Chondrocyte (in vitro differentiated cells): ENCODE measurements around the gene MUC2. TPM values are rescaled to one million over a fixed set of nuclear protein-coding genes. Genes with fewer than 3 reads are reported as not detected.

Experiments used
- DNase-seq: peaks from one replicate; pipeline ENCODE4 v3.0.0; 2021; ENCODE audit warnings: mixed read lengths, low spot score
- H3K27ac Mint-ChIP-seq: one replicate; pipeline ENCODE4 v1.8.0; 2021; ENCODE audit warnings: mild to moderate bottlenecking, moderate library complexity, mixed read lengths; ENCODE audit not compliant: unreplicated experiment
- H3K27me3 Mint-ChIP-seq: 2 replicates; pipeline ENCODE4 v1.8.0; 2021; ENCODE audit warnings: low read depth, mixed read lengths
- H3K36me3 Mint-ChIP-seq: 2 replicates; pipeline ENCODE4 v1.8.0; 2021; ENCODE audit warnings: low read depth, mixed read lengths
- H3K4me1 Mint-ChIP-seq: 2 replicates; pipeline ENCODE4 v1.8.0; 2021; ENCODE audit warnings: low read depth, mild to moderate bottlenecking, mixed read lengths
- H3K4me3 Mint-ChIP-seq: one replicate; pipeline ENCODE4 v1.8.0; 2021; ENCODE audit warnings: mild to moderate bottlenecking, moderate library complexity, mixed read lengths; ENCODE audit not compliant: unreplicated experiment
- H3K9me3 Mint-ChIP-seq: 2 replicates; pipeline ENCODE4 v1.8.0; 2021; ENCODE audit warnings: low read depth, mixed read lengths
- CTCF ChIP-seq: fragments of 200-600 bp; sonication (generic); IDR thresholded peaks from 2 replicates; pipeline ENCODE4 v1.5.0; 2021; ENCODE audit warnings: antibody characterized with exemption, mild to moderate bottlenecking, moderate library complexity
- total RNA-seq: library from RNA; stranded (reverse); gene quantifications from 3 replicates; pipeline ENCODE4 v1.2.1, GENCODE V29; 2021

MUC2 gene
- total RNA-seq, 1 donor from 2014 or later, result not detected

- H3K9me3 Mint-ChIP-seq, result no peaks in the 10 kb centered on the region
- DNase-seq, result no peak
- no peak for TF ChIP-seq CTCF
- H3K36me3 Mint-ChIP-seq, result no peaks in the 10 kb centered on the region
- no peaks in the 10 kb centered on the region for H3K27me3 Mint-ChIP-seq
- no peak overlapping the region for H3K27ac Mint-ChIP-seq
- no peaks in the 10 kb centered on the region for H3K4me1 Mint-ChIP-seq
- H3K4me3 Mint-ChIP-seq, result no peak overlapping the region
These were observed 44.6 kb upstream of the MUC2 start for GRCh38 chr11:1030086-1030485.

- H3K9me3 Mint-ChIP-seq, result no peaks in the 10 kb centered on the region
- DNase-seq, result no peak
- H3K36me3 Mint-ChIP-seq, result no peaks in the 10 kb centered on the region
- no peaks in the 10 kb centered on the region for H3K27me3 Mint-ChIP-seq
- H3K27ac Mint-ChIP-seq, result no peak overlapping the region
- no peaks in the 10 kb centered on the region for H3K4me1 Mint-ChIP-seq
- no peak overlapping the region for H3K4me3 Mint-ChIP-seq
- no peak for TF ChIP-seq CTCF
These were observed 44.1 kb upstream of the MUC2 start for GRCh38 chr11:1030556-1030955.

GRCh38 chr11:1031121-1031899 lies 43.4 kb upstream of the MUC2 start:
- no peak for TF ChIP-seq CTCF
- Mint-ChIP-seq H3K9me3 (no peaks in the 10 kb centered on the region), H3K27ac (no peak overlapping the region), H3K4me3 (no peak overlapping the region), H3K36me3 (no peaks in the 10 kb centered on the region), H3K4me1 (no peaks in the 10 kb centered on the region), H3K27me3 (no peaks in the 10 kb centered on the region)
- no peak for DNase-seq

- Mint-ChIP-seq H3K27ac (no peak overlapping the region), H3K4me1 (no peaks in the 10 kb centered on the region), H3K9me3 (no peaks in the 10 kb centered on the region), H3K36me3 (no peaks in the 10 kb centered on the region), H3K27me3 (no peaks in the 10 kb centered on the region), H3K4me3 (no peak overlapping the region)
- DNase-seq, result no peak
- no peak for TF ChIP-seq CTCF
These were observed 42.3 kb upstream of the MUC2 start for GRCh38 chr11:1032310-1032891.

GRCh38 chr11:1033016-1033798 lies 41.5 kb upstream of the MUC2 start:
- Mint-ChIP-seq H3K27me3 (no peaks in the 10 kb centered on the region), H3K27ac (peak overlapping the region; percentile 49), H3K36me3 (no peaks in the 10 kb centered on the region), H3K4me3 (no peak overlapping the region), H3K9me3 (no peaks in the 10 kb centered on the region), H3K4me1 (no peaks in the 10 kb centered on the region)
- no peak for TF ChIP-seq CTCF
- DNase-seq, result no peak
